Fibroblast of pulmonary artery (primary cell): Measurements from ENCODE around the gene AGPAT2.
"Not testable (repeated sequence)": the region's sequence is repeated elsewhere in the genome, so short reads cannot be mapped to it uniquely, and the experiment has no call there.

Source experiments
- DNase-seq: peaks from one replicate; pipeline ENCODE4 v3.0.0-alpha.2; 2010; ENCODE audit warnings: low read depth
- H3K4me3 ChIP-seq: replicated peaks from 2 replicates; pipeline ENCODE4 v1.5.1; 2011; ENCODE audit warnings: low read depth, mild to moderate bottlenecking, control low read depth, low read length, moderate library complexity
- TF ChIP-seq, protein P1 (sequence below): IDR thresholded peaks from 2 replicates; pipeline ENCODE4 v1.5.1; 2011; ENCODE audit warnings: mild to moderate bottlenecking, control low read depth, low read length, inconsistent platforms; ENCODE audit errors: missing control alignments

Gene AGPAT2

DNA sequence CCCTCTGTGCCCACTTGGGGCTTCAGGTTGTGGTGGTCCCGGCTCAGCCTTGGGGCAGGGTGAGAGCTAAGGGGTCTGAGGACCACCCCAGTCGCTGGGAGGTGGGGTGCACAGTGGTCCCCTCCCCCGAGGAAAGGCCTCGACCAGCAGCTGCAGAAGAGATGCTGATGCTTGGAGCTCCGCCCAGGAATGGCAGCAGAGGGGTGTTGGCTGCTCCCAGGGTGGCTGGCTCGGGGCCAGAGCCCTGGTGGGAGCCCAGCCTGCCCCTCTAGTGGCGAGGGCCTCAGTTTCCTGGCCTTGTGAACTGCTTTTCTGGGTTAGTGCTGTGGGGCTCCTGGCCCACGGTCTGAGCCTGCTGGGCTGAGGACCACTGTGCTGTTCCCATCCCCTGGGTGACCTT is 26.3 kb upstream of the AGPAT2 start:
- H3K4me3 ChIP-seq: peak overlapping the region; percentile 64
- no peak for DNase-seq
- TF ChIP-seq, protein P1, sequence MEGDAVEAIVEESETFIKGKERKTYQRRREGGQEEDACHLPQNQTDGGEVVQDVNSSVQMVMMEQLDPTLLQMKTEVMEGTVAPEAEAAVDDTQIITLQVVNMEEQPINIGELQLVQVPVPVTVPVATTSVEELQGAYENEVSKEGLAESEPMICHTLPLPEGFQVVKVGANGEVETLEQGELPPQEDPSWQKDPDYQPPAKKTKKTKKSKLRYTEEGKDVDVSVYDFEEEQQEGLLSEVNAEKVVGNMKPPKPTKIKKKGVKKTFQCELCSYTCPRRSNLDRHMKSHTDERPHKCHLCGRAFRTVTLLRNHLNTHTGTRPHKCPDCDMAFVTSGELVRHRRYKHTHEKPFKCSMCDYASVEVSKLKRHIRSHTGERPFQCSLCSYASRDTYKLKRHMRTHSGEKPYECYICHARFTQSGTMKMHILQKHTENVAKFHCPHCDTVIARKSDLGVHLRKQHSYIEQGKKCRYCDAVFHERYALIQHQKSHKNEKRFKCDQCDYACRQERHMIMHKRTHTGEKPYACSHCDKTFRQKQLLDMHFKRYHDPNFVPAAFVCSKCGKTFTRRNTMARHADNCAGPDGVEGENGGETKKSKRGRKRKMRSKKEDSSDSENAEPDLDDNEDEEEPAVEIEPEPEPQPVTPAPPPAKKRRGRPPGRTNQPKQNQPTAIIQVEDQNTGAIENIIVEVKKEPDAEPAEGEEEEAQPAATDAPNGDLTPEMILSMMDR: no peak

DNA sequence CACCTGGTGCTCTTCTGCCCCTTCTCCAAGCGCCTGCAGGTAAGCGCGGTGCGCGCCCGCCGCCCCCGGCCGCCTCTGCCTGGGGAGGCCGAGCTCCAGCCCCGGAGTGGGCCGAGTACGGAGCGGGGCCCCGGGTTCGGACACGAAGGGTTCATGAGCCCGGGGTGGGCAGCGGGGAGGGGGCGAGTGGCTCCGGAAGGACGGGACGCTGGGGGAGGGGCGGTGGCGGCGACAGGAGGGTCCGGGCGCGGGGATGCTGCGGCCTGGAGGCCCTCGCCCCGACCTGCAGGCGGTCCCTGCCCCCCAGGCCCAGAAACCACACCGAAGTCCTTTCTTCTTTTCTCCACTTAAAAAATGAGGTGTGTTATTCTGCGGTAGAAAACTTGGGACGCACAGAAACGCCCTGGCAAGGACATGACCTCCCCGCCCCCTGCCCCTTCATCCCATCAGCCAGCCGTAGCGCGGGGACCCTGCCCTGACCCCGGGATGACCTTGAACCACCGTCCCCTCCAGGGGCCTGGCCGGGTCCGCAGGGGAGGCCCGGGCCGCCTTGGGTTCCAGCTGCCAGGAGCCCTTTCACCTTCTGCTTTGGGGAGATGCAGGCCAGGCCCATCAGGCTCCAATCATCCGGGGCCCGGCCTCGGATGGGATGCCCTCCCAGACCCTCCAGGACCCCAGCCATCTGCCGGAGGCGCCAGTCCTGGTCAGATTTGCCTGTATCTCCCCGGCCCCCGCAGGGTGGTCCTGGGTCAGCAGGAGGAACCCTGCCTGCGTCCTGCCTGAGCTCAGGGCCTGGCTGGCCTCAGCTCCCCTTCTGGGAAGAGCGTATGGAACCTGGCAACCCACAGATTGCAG is 25.7 kb upstream of the AGPAT2 start:
- peak overlapping the region; percentile 64 for H3K4me3 ChIP-seq
- TF ChIP-seq, protein P1: no peak
- DNase-seq: no peak

DNA sequence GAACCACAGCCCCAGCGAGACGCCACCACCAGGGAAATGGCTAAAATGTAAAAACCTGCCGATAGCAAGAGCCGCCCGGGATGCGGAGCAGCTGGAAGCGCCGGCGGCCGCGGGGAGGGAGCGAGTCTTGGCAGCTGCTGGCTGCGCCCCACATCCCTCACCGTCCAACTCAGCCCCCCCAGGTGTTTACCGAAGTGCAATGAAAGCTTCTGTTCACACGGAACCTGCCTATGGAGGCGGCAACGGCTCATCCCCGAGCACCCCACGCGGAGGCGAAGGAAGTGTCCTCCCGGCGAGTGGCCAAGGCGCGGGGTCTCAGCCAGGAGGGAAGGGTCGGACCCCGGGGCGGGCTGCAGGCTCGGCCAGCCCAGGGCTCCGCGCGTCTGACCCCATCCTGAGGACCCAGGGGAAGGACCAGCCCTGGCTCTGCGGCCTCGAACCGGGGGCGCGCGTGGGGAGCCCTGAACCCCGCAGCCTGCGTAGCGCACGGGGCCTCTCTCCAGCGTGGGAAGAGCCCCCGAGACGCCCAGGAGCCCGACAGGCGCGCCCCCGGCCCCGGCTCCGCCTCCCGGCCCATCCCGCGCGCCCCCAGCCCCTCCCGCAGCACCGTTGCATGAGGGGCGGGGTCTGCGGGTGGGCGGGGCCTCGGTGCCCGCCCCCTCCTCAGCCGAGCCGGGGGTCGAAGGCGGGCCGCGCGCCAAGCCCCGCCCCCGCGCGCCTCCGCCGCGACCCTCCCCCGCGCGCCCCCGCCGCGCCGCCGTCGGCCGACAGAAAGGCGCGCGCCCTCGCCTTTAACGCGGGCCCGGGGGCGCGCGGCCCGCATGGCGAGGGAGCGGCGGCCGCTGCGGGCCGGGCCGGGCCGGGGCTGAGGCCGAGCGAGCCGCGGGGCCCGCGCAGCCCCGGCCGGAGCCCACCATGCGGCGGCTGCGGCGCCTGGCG is 24.8 kb upstream of the AGPAT2 start, which contains the start of gene DIPK1B:
TSS of gene DIPK1B (plus strand) at position 822 of the 939 bp plus-strand sequence. CDS start at position 916, 94 bp downstream.
- TF ChIP-seq, protein P1: no peak
- no peak for DNase-seq
- peak within 1 kb of the TSS; percentile 64 for H3K4me3 ChIP-seq

DNA sequence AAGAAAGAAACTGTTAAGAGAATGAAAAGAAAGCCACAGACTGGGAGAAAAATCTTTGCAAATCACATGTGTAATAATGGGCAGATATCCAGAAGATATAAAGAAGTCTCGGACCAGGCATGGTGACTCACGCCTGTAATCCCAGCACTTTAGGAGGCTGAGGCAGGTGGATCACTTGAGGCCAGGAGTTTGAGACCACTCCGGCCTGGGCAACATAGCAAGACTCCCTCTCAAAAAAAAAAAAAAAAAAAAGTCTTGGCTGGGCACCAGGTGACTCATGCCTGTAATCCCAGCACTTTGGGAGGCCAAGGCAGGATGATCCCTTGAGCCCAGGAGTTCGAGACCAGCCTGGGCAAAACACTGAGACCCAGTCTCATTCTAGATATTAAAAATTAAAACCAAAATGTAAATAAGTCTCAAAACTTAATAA is 24.0 kb upstream of the AGPAT2 start:
- not testable (repeated sequence) for DNase-seq, H3K4me3 ChIP-seq

DNA sequence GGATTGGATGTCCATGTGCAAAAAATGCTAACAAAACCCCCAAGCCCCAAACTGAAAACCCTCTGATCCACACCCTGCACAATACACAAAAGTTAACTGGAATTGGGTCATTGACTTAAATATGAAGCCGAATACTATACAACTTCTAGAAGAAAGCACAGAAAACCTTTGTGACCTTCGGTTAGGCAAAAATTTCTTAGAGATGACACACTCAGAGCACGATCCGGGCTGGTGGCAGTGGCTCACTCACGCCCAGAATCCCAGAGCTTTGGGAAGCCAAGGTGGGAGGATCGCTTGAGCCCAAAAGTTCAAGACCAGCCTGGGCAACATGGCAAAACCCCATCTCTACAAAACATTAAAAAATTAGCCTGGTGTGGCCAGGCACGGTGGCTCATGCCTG is 23.3 kb upstream of the AGPAT2 start:
- TF ChIP-seq, protein P1: no peak
- no peak overlapping the region for H3K4me3 ChIP-seq
- DNase-seq: no peak

DNA sequence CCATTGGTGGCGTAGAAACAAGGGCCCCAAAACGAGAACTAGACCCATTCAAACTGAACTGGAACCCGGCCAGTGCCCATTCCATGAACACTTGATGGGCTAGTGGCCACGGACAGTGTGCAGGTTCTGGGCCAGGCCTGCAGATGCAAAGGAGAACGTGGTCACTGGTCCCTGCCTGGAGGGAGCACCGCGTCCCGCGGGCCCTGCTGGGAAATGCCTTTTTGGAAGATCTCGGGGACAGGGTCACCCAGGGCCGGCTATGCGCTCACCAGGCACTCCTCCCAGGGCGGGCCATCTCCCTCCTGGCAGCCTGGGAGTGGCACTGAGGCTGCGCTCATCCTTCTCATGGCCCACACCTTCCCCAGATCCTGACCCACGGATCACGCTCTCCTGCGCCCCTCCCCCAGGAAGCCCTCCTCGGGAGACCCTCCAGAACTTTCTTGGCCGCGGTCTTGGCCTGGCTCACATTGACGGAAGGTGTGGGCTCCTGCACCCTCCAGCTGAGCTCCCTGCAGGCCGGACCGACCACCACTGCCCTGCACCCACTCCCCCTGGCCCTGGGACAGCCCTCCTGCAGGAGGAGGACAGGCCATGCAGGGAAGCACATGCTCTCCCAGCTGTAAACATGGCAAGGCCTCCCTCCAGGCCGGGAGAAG is 22.3 kb upstream of the AGPAT2 start:
- no peak overlapping the region for H3K4me3 ChIP-seq
- DNase-seq: no peak
- TF ChIP-seq, protein P1: no peak
